ENCODE measurements around the gene LMF1. TPM values are rescaled to one million over a fixed set of nuclear protein-coding genes. Genes with fewer than 3 reads are reported as not detected.
A peak's percentile ranks its signal among the peaks of the same experiment; 100 is the strongest.

Gene LMF1
- total and polyA plus RNA-seq, 9 of the 15 experiments (the other 6 are each of a cell fraction or from before 2014, with no cell fraction given) = 0.11 to 1.6 (median 0.55) TPM; not detected in 1

DNA sequence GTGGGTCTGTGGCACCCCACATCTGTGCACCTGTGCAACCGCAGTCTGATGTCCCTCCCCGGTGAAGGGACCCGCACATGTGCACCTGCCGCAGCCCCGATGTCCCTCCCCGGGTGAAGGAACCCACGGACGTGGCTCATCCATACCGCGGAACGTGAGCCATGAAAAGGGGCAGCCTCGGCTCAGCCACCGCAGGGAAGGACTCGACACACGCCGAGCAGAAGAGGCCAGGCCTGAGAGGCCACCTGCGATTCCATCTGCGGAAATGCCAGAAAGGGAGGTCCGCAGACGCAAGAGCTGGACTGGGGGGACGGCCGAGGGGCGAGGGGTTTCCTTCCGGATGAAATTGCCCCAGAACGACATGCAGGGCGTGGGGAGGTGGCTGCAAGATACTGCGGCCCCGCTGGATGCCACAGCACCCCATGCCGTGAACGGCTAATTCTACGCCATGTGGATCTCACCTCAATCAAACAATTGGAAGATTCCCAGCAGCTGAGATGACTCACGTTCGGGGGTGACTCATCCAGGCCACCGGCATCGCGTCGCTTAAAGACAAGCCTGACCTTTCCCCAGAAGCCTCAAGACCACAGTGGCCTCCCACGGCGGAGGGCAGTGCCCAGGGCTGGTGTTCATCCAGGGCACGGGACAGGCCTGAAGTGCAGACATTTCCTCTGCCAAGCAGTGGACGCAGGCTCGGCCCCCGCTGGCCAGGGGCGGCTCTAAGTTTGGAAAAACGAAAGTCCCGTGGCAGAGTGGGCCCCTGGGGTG, 31.8 kb upstream of the LMF1 start (continued):
- TF ChIP-seq, protein P1, sequence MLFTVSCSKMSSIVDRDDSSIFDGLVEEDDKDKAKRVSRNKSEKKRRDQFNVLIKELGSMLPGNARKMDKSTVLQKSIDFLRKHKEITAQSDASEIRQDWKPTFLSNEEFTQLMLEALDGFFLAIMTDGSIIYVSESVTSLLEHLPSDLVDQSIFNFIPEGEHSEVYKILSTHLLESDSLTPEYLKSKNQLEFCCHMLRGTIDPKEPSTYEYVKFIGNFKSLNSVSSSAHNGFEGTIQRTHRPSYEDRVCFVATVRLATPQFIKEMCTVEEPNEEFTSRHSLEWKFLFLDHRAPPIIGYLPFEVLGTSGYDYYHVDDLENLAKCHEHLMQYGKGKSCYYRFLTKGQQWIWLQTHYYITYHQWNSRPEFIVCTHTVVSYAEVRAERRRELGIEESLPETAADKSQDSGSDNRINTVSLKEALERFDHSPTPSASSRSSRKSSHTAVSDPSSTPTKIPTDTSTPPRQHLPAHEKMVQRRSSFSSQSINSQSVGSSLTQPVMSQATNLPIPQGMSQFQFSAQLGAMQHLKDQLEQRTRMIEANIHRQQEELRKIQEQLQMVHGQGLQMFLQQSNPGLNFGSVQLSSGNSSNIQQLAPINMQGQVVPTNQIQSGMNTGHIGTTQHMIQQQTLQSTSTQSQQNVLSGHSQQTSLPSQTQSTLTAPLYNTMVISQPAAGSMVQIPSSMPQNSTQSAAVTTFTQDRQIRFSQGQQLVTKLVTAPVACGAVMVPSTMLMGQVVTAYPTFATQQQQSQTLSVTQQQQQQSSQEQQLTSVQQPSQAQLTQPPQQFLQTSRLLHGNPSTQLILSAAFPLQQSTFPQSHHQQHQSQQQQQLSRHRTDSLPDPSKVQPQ (CRISPR knock-in tag; IDR thresholded peaks at IDR 0.05; ENCODE audit: borderline replicate concordance) = no peak
- TF ChIP-seq SOX6 (IDR thresholded peaks at IDR 0.05) (peak; percentile 60), DACH1 (IDR thresholded peaks at IDR 0.05; ENCODE audit: partially characterized antibody) (peak; percentile 20), E2F3 (CRISPR knock-in tag; IDR thresholded peaks at IDR 0.05) (no peak), ELF2 (CRISPR knock-in tag; IDR thresholded peaks at IDR 0.05) (no peak), SMARCA4 (IDR thresholded peaks at IDR 0.05) (peak; percentile 70), BRD9 (IDR thresholded peaks at IDR 0.05; ENCODE audit: low read depth, partially characterized antibody) (no peak), HOXB6 (CRISPR knock-in tag; IDR thresholded peaks at IDR 0.05; ENCODE audit: borderline replicate concordance) (no peak), BMI1 (IDR thresholded peaks at IDR 0.05; ENCODE audit: low read length) (no peak), PRMT5 (CRISPR knock-in tag; IDR thresholded peaks at IDR 0.05) (no peak), BRD4 (IDR thresholded peaks at IDR 0.05) (no peak), NCOA2 (IDR thresholded peaks at IDR 0.05; ENCODE audit: partially characterized antibody in 2 of 2) (no peak)
- TF ChIP-seq, protein P2, sequence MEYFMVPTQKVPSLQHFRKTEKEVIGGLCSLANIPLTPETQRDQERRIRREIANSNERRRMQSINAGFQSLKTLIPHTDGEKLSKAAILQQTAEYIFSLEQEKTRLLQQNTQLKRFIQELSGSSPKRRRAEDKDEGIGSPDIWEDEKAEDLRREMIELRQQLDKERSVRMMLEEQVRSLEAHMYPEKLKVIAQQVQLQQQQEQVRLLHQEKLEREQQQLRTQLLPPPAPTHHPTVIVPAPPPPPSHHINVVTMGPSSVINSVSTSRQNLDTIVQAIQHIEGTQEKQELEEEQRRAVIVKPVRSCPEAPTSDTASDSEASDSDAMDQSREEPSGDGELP (CRISPR knock-in tag; IDR thresholded peaks at IDR 0.05; ENCODE audit: borderline replicate concordance) = peak; percentile 96
- TF ChIP-seq, protein P3, sequence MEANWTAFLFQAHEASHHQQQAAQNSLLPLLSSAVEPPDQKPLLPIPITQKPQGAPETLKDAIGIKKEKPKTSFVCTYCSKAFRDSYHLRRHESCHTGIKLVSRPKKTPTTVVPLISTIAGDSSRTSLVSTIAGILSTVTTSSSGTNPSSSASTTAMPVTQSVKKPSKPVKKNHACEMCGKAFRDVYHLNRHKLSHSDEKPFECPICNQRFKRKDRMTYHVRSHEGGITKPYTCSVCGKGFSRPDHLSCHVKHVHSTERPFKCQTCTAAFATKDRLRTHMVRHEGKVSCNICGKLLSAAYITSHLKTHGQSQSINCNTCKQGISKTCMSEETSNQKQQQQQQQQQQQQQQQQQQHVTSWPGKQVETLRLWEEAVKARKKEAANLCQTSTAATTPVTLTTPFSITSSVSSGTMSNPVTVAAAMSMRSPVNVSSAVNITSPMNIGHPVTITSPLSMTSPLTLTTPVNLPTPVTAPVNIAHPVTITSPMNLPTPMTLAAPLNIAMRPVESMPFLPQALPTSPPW (CRISPR knock-in tag; IDR thresholded peaks at IDR 0.05) = no peak
- TF ChIP-seq, protein P4, sequence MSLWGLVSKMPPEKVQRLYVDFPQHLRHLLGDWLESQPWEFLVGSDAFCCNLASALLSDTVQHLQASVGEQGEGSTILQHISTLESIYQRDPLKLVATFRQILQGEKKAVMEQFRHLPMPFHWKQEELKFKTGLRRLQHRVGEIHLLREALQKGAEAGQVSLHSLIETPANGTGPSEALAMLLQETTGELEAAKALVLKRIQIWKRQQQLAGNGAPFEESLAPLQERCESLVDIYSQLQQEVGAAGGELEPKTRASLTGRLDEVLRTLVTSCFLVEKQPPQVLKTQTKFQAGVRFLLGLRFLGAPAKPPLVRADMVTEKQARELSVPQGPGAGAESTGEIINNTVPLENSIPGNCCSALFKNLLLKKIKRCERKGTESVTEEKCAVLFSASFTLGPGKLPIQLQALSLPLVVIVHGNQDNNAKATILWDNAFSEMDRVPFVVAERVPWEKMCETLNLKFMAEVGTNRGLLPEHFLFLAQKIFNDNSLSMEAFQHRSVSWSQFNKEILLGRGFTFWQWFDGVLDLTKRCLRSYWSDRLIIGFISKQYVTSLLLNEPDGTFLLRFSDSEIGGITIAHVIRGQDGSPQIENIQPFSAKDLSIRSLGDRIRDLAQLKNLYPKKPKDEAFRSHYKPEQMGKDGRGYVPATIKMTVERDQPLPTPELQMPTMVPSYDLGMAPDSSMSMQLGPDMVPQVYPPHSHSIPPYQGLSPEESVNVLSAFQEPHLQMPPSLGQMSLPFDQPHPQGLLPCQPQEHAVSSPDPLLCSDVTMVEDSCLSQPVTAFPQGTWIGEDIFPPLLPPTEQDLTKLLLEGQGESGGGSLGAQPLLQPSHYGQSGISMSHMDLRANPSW (CRISPR knock-in tag; IDR thresholded peaks at IDR 0.05) = no peak
- TF ChIP-seq, protein P5, sequence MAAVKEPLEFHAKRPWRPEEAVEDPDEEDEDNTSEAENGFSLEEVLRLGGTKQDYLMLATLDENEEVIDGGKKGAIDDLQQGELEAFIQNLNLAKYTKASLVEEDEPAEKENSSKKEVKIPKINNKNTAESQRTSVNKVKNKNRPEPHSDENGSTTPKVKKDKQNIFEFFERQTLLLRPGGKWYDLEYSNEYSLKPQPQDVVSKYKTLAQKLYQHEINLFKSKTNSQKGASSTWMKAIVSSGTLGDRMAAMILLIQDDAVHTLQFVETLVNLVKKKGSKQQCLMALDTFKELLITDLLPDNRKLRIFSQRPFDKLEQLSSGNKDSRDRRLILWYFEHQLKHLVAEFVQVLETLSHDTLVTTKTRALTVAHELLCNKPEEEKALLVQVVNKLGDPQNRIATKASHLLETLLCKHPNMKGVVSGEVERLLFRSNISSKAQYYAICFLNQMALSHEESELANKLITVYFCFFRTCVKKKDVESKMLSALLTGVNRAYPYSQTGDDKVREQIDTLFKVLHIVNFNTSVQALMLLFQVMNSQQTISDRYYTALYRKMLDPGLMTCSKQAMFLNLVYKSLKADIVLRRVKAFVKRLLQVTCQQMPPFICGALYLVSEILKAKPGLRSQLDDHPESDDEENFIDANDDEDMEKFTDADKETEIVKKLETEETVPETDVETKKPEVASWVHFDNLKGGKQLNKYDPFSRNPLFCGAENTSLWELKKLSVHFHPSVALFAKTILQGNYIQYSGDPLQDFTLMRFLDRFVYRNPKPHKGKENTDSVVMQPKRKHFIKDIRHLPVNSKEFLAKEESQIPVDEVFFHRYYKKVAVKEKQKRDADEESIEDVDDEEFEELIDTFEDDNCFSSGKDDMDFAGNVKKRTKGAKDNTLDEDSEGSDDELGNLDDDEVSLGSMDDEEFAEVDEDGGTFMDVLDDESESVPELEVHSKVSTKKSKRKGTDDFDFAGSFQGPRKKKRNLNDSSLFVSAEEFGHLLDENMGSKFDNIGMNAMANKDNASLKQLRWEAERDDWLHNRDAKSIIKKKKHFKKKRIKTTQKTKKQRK (IDR thresholded peaks at IDR 0.05; ENCODE audit: borderline replicate concordance, low read depth, low read length) = no peak

Measured in K562 (cell line).